SK-N-SH treated with all-trans-retinoic acid at 6 μM for 48 hours (cell line): ENCODE results near the gene HMCN2.
A peak's percentile ranks its signal among the peaks of the same experiment; 100 is the strongest.

Experiments
- ATAC-seq: fragments of 200-7000 bp; cut with Tn5 transposase; 3 replicates; pipeline ENCODE4 v1.9.1; 2020; ENCODE audit warnings: mild to moderate bottlenecking, moderate library complexity
- BACH2 ChIP-seq: fragments of 250-450 bp; sonication (Bioruptor Pico); IDR thresholded peaks from 2 replicates; pipeline ENCODE4 v1.9.0; 2021; ENCODE audit warnings: mild to moderate bottlenecking, borderline replicate concordance
- CSDC2 ChIP-seq: fragments of 250-450 bp; sonication (Bioruptor Pico); IDR thresholded peaks from 2 replicates; pipeline ENCODE4 v1.5.0; 2020; ENCODE audit warnings: mild to moderate bottlenecking, moderate library complexity
- ESRRG ChIP-seq: fragments of 250-450 bp; sonication (Bioruptor Pico); IDR thresholded peaks from 2 replicates; pipeline ENCODE4 v1.6.1; 2021; ENCODE audit warnings: mild to moderate bottlenecking
- GLIS3 ChIP-seq: fragments of 250-450 bp; sonication (Bioruptor Pico); IDR thresholded peaks from 2 replicates; pipeline ENCODE4 v1.5.0; 2020; ENCODE audit warnings: mild to moderate bottlenecking, moderate library complexity
- OSR1 ChIP-seq: fragments of 250-450 bp; sonication (Bioruptor Pico); IDR thresholded peaks from 2 replicates; pipeline ENCODE4 v1.8.0; 2022; ENCODE audit warnings: moderate library complexity, mild to moderate bottlenecking, inconsistent platforms
- RARB ChIP-seq: fragments of 250-450 bp; sonication (Bioruptor Pico); IDR thresholded peaks from 2 replicates; pipeline ENCODE4 v1.8.0; 2021; ENCODE audit warnings: mild to moderate bottlenecking, moderate library complexity
- SNAI2 ChIP-seq: fragments of 250-450 bp; sonication (Bioruptor Pico); IDR thresholded peaks from 2 replicates; pipeline ENCODE4 v1.5.0; 2020; ENCODE audit warnings: mild to moderate bottlenecking, moderate library complexity
- TCF4 ChIP-seq: fragments of 250-450 bp; sonication (Bioruptor Pico); IDR thresholded peaks from 2 replicates; pipeline ENCODE4 v1.8.0; 2021; ENCODE audit warnings: mild to moderate bottlenecking, moderate library complexity, borderline replicate concordance
- TOX ChIP-seq: fragments of 250-450 bp; sonication (Bioruptor Pico); IDR thresholded peaks from 2 replicates; pipeline ENCODE4 v1.8.0; 2021; ENCODE audit warnings: mild to moderate bottlenecking, moderate library complexity, borderline replicate concordance
- ZC3H10 ChIP-seq: fragments of 250-450 bp; sonication (Bioruptor Pico); IDR thresholded peaks from 2 replicates; pipeline ENCODE4 v1.5.1; 2021; ENCODE audit warnings: mild to moderate bottlenecking, moderate library complexity
- ZNF565 ChIP-seq: fragments of 450-650 bp; formaldehyde crosslinking; conservative IDR thresholded peaks from 2 replicates; pipeline ENCODE4 v1.5.0; 2020; ENCODE audit warnings: low read depth, mild to moderate bottlenecking, moderate library complexity
- ZNF70 ChIP-seq: fragments of 450-650 bp; formaldehyde crosslinking; IDR thresholded peaks from 2 replicates; pipeline ENCODE4 v1.5.0; 2020; ENCODE audit warnings: mild to moderate bottlenecking, moderate library complexity
- ZNF8 ChIP-seq: fragments of 450-650 bp; formaldehyde crosslinking; IDR thresholded peaks from 2 replicates; pipeline ENCODE4 v1.5.0; 2020; ENCODE audit warnings: mild to moderate bottlenecking, moderate library complexity
- TF ChIP-seq, protein P1 (sequence below): fragments of 250-450 bp; sonication (Bioruptor Pico); IDR thresholded peaks from 2 replicates; pipeline ENCODE4 v1.8.0; 2021; ENCODE audit warnings: low read depth, mild to moderate bottlenecking, moderate library complexity, borderline replicate concordance
- TF ChIP-seq, protein P2 (sequence below): fragments of 250-450 bp; sonication (Bioruptor Pico); IDR thresholded peaks from 2 replicates; pipeline ENCODE4 v1.5.1; 2021; ENCODE audit warnings: mild to moderate bottlenecking, moderate library complexity
- TF ChIP-seq, protein P3 (sequence below): fragments of 250-450 bp; sonication (Bioruptor Pico); IDR thresholded peaks from 2 replicates; pipeline ENCODE4 v1.5.1; 2020; ENCODE audit warnings: low read depth, mild to moderate bottlenecking, moderate library complexity
- TF ChIP-seq, protein P4 (sequence below): fragments of 250-450 bp; sonication (Bioruptor Pico); IDR thresholded peaks from 2 replicates; pipeline ENCODE4 v1.5.0; 2020; ENCODE audit warnings: mild to moderate bottlenecking, moderate library complexity

The HMCN2 gene, protein sequence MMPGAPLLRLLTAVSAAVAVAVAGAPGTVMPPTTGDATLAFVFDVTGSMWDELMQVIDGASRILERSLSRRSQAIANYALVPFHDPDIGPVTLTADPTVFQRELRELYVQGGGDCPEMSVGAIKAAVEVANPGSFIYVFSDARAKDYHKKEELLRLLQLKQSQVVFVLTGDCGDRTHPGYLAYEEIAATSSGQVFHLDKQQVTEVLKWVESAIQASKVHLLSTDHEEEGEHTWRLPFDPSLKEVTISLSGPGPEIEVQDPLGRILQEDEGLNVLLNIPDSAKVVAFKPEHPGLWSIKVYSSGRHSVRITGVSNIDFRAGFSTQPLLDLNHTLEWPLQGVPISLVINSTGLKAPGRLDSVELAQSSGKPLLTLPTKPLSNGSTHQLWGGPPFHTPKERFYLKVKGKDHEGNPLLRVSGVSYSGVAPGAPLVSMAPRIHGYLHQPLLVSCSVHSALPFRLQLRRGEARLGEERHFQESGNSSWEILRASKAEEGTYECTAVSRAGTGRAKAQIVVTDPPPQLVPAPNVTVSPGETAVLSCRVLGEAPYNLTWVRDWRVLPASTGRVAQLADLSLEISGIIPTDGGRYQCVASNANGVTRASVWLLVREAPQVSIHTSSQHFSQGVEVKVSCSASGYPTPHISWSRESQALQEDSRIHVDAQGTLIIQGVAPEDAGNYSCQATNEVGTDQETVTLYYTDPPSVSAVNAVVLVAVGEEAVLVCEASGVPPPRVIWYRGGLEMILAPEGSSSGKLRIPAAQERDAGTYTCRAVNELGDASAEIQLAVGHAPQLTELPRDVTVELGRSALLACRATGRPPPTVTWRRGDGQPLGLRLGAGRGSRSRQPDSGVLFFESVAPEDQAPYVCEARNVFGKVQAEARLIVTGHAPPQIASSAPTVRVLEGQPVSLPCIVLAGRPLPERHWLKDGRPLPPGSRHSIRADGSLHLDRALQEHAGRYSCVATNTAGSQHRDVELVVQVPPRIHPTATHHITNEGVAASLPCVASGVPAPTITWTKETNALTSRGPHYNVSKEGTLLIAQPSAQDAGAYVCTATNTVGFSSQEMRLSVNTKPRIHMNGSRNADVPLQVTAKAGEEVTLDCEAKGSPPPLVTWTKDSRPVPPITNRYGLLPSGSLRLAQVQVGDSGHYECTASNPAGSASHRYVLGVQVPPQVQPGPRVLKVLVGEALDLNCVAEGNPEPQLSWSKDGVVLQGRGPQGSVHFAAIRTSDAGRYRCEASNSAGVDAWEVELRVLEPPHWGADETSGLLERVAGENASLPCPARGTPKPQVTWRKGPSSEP (N-terminal part only)

DNA sequence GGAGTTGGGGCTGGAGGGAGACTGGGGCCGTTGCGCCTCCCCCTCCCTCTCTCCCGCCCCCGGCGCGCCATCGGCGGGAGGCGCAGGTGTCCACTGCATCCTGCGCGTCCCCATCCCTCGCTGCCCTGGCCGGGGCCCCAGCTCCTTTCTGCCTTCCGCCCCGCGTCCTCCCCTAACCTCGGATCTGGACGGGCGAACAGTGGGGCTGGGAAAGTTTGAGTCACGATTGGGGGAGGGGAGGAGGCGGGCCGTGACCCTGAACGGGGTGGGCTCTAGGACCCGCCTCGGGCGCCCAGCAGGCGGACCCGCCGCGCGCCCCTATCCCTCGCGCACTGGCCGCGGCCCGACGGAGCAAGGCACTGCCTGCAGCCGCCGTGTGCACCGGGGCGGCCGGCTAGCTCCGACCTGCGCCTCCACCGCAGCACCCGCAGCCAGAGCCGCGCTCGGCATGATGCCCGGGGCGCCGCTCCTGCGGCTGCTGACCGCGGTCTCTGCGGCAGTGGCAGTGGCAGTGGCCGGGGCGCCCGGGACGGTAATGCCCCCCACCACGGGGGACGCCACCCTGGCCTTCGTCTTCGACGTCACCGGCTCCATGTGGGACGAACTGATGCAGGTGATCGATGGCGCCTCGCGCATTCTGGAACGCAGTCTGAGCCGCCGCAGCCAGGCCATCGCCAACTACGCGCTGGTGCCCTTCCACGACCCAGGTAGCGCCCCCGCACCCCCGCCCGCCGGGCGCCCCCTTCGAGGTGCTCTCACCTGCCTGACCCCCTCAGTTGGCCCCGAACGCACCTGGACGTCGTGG, at the start of gene HMCN2:
Gene HMCN2, plus strand, starts transcription at position 330 of the 805 bp plus-strand sequence. Its CDS starts 119 bp downstream, at position 449.
- no peak for TF ChIP-seq CSDC2 (CRISPR knock-in tag)
- no peak for TF ChIP-seq SNAI2
- peak; percentile 77 for ATAC-seq

DNA sequence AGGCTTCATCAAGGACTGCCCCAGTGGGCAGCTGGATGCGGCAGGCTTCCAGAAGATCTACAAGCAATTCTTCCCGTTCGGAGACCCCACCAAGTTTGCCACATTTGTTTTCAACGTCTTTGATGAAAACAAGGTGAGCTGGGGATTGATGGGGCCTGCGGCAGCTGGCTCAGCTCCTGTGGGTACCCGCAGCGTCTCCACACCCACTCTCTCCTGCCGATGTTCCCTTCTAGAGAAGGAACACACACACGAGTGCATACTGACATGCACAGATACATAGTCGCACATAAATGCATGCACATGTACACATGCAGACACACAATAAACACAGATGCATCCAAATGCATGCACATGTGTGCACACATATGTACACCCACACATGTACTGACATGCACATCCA, 47.7 kb upstream of the HMCN2 start:
- no peak for ATAC-seq
- TF ChIP-seq, protein P1, sequence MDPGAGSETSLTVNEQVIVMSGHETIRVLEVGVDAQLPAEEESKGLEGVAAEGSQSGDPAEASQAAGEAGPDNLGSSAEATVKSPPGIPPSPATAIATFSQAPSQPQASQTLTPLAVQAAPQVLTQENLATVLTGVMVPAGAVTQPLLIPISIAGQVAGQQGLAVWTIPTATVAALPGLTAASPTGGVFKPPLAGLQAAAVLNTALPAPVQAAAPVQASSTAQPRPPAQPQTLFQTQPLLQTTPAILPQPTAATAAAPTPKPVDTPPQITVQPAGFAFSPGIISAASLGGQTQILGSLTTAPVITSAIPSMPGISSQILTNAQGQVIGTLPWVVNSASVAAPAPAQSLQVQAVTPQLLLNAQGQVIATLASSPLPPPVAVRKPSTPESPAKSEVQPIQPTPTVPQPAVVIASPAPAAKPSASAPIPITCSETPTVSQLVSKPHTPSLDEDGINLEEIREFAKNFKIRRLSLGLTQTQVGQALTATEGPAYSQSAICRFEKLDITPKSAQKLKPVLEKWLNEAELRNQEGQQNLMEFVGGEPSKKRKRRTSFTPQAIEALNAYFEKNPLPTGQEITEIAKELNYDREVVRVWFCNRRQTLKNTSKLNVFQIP (CRISPR knock-in tag): no peak
- TF ChIP-seq SNAI2 (no peak), ZNF565 (CRISPR knock-in tag) (no peak), ZNF70 (CRISPR knock-in tag) (no peak), ZNF8 (CRISPR knock-in tag) (no peak), TOX (CRISPR knock-in tag) (no peak), BACH2 (CRISPR knock-in tag) (no peak), ZC3H10 (CRISPR knock-in tag) (no peak)
- TF ChIP-seq, protein P2, sequence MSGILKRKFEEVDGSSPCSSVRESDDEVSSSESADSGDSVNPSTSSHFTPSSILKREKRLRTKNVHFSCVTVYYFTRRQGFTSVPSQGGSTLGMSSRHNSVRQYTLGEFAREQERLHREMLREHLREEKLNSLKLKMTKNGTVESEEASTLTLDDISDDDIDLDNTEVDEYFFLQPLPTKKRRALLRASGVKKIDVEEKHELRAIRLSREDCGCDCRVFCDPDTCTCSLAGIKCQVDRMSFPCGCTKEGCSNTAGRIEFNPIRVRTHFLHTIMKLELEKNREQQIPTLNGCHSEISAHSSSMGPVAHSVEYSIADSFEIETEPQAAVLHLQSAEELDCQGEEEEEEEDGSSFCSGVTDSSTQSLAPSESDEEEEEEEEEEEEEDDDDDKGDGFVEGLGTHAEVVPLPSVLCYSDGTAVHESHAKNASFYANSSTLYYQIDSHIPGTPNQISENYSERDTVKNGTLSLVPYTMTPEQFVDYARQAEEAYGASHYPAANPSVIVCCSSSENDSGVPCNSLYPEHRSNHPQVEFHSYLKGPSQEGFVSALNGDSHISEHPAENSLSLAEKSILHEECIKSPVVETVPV (CRISPR knock-in tag): no peak
- TF ChIP-seq, all 23 proteins: peak for 0

DNA sequence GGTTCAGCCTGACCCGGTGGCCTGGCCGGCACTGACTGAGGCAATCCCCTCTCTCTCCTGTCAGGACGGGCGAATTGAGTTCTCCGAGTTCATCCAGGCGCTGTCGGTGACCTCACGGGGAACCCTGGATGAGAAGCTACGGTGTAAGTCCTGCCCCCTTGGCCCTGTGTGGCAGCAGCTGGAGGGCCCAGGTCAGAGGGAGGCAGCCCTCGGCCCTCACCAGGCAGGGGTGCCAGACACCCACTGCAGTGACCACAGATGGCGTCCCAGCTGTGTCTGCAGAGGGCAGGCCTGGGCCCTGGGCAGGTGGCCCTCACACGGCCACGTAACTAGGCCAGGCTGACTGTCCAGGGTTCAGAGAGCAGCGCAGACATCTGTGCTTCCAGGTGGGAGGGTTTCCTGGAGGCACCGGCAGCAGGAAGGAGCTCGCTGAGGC, 45.9 kb upstream of the HMCN2 start:
- TF ChIP-seq GLIS3 (no peak), RARB (CRISPR knock-in tag) (no peak), ZNF8 (CRISPR knock-in tag) (no peak), OSR1 (CRISPR knock-in tag) (no peak), CSDC2 (CRISPR knock-in tag) (no peak)
- TF ChIP-seq, protein P3, sequence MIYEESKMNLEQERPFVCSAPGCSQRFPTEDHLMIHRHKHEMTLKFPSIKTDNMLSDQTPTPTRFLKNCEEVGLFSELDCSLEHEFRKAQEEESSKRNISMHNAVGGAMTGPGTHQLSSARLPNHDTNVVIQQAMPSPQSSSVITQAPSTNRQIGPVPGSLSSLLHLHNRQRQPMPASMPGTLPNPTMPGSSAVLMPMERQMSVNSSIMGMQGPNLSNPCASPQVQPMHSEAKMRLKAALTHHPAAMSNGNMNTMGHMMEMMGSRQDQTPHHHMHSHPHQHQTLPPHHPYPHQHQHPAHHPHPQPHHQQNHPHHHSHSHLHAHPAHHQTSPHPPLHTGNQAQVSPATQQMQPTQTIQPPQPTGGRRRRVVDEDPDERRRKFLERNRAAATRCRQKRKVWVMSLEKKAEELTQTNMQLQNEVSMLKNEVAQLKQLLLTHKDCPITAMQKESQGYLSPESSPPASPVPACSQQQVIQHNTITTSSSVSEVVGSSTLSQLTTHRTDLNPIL (CRISPR knock-in tag): no peak
- ATAC-seq: peak; percentile 21; the same call in 1 of the 3 replicates

DNA sequence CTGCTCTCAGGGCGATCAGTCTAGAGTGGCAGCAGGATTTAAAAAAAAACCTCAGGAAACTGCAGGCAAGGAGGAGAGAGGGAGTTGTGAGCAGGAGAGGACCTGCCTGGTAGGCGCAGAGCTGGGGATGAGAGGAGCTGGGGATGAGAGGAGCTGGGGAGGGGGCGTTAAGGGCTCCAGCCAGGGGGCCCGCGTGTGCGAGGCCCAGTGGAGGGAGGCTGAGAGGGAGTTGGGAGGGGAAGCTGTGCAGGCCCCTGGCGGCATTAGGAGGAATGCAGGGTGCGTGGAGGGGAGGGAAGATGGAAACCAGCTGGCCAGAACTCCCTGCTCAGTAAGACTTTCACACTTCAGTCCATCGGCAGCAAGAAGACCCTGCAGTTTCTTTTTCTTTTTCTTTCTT, 45.2 kb upstream of the HMCN2 start:
- ATAC-seq: peak; percentile 87
- TF ChIP-seq ESRRG (CRISPR knock-in tag) (no peak), TCF4 (CRISPR knock-in tag) (no peak), BACH2 (CRISPR knock-in tag) (no peak), CSDC2 (CRISPR knock-in tag) (no peak), OSR1 (CRISPR knock-in tag) (no peak), ZNF8 (CRISPR knock-in tag) (no peak), GLIS3 (no peak), SNAI2 (no peak)
- TF ChIP-seq, protein P4, sequence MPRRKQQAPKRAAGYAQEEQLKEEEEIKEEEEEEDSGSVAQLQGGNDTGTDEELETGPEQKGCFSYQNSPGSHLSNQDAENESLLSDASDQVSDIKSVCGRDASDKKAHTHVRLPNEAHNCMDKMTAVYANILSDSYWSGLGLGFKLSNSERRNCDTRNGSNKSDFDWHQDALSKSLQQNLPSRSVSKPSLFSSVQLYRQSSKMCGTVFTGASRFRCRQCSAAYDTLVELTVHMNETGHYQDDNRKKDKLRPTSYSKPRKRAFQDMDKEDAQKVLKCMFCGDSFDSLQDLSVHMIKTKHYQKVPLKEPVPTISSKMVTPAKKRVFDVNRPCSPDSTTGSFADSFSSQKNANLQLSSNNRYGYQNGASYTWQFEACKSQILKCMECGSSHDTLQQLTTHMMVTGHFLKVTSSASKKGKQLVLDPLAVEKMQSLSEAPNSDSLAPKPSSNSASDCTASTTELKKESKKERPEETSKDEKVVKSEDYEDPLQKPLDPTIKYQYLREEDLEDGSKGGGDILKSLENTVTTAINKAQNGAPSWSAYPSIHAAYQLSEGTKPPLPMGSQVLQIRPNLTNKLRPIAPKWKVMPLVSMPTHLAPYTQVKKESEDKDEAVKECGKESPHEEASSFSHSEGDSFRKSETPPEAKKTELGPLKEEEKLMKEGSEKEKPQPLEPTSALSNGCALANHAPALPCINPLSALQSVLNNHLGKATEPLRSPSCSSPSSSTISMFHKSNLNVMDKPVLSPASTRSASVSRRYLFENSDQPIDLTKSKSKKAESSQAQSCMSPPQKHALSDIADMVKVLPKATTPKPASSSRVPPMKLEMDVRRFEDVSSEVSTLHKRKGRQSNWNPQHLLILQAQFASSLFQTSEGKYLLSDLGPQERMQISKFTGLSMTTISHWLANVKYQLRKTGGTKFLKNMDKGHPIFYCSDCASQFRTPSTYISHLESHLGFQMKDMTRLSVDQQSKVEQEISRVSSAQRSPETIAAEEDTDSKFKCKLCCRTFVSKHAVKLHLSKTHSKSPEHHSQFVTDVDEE (CRISPR knock-in tag): no peak
- TF ChIP-seq, protein P3 (CRISPR knock-in tag): no peak
